GM19193 (cell line): ENCODE measurements around the gene SLC35D3.

Experiments
- POLR2A ChIP-seq: IDR thresholded peaks from 4 replicates; pipeline ENCODE4 v1.6.1; 2011; ENCODE audit not compliant: insufficient read depth, insufficient read length; ENCODE audit errors: extremely low read depth

SLC35D3 gene

GRCh38 chr6:136921936-136922684 lies at the start of gene SLC35D3:
Gene SLC35D3 (plus strand): TSS chr6:136922301. CDS start chr6:136922429, 128 bp downstream.
- no peak for TF ChIP-seq POLR2A

- TF ChIP-seq POLR2A: no peak
Observed at GRCh38 chr6:136873748-136874147, 48.4 kb upstream of the SLC35D3 start.

- TF ChIP-seq POLR2A: no peak
Observed at GRCh38 chr6:136880748-136881460, 41.2 kb upstream of the SLC35D3 start.

- no peak for TF ChIP-seq POLR2A
Observed at GRCh38 chr6:136886091-136886490, 36.0 kb upstream of the SLC35D3 start.

GRCh38 chr6:136887953-136888352 lies 34.1 kb upstream of the SLC35D3 start:
- no peak for TF ChIP-seq POLR2A

GRCh38 chr6:136889271-136890193 lies 32.6 kb upstream of the SLC35D3 start:
- TF ChIP-seq POLR2A: no peak

GRCh38 chr6:136890194-136890839 lies 31.8 kb upstream of the SLC35D3 start:
- no peak for TF ChIP-seq POLR2A

GRCh38 chr6:136890986-136891385 lies 31.1 kb upstream of the SLC35D3 start:
- TF ChIP-seq POLR2A: no peak

GRCh38 chr6:136893187-136893586 lies 28.9 kb upstream of the SLC35D3 start:
- no peak for TF ChIP-seq POLR2A

- TF ChIP-seq POLR2A: no peak
Observed at GRCh38 chr6:136895901-136896300, 26.2 kb upstream of the SLC35D3 start.

GRCh38 chr6:136897071-136897470 lies 25.0 kb upstream of the SLC35D3 start:
- no peak for TF ChIP-seq POLR2A

GRCh38 chr6:136901212-136901784 lies 20.8 kb upstream of the SLC35D3 start:
- TF ChIP-seq POLR2A: no peak

- no peak for TF ChIP-seq POLR2A
Observed at GRCh38 chr6:136914947-136915346, 7.2 kb upstream of the SLC35D3 start.

GRCh38 chr6:136918706-136919105 lies 3.4 kb upstream of the SLC35D3 start:
- TF ChIP-seq POLR2A: no peak

- no peak for TF ChIP-seq POLR2A
Observed at GRCh38 chr6:136920216-136920615, 1.9 kb upstream of the SLC35D3 start.
